ENCODE measurements around the gene HOXA5.

The HOXA5 gene

GRCh38 chr7:27172315-27172774 lies 28.9 kb upstream of the HOXA5 start:
- H3K4me3 ChIP-seq (ENCODE audit: low read depth, low read length) = no peak overlapping the region
- H3K27ac ChIP-seq = no peak overlapping the region
- H3K27me3 ChIP-seq (ENCODE audit: control insufficient read depth, insufficient read depth, low read length) = peaks cover 47% of the 10 kb centered on the region
- no peak overlapping the region for H2AFZ ChIP-seq
- no peak overlapping the region for H3K4me2 ChIP-seq (ENCODE audit: low read length)
- no peaks in the 10 kb centered on the region for H3K36me3 ChIP-seq (ENCODE audit: control insufficient read depth, insufficient read depth, low read length)
- no peak overlapping the region for H3K9ac ChIP-seq
- no peak for TF ChIP-seq CTCF (IDR thresholded peaks at IDR 0.05)
- H3K9me3 ChIP-seq (ENCODE audit: control insufficient read depth, low read length) = no peaks in the 10 kb centered on the region
- H3K79me2 ChIP-seq = no peaks in the 10 kb centered on the region
- H3K4me1 ChIP-seq = no peaks in the 10 kb centered on the region

DNA sequence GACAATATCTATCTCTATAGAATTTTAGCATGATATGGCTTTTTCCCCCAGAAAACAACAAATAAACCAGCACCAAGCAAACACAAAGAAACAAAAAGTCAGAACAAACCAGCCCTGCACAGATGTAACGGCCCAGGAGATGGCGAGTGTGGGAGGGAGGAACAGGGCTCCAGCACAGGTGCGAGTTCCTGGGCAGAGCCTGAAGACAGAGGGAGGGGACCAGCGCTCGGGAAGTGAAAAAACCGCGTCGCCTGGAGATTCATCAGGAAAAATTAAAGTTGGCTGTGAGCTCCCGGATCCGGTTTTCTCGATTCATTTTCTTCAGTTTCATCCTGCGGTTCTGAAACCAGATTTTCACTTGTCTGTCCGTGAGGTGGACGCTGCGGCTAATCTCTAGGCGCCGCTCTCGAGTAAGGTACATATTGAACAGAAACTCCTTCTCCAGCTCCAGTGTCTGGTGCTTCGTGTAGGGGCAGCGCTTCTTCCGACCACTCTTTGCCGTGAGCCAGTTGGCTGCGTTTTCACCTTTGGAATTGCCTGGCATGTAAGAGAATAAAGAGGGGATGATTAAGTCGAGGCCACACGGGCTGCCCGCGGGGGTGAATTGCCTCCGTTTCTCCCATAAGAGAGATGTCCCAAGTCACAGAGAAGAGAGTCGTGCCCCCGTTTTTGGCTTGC lies 28.3 kb upstream of the HOXA5 start:
- Histone ChIP-seq H3K9ac (no peak overlapping the region), H3K27me3 (ENCODE audit: control insufficient read depth, insufficient read depth, low read length) (peaks cover 45% of the 10 kb centered on the region), H3K4me1 (no peaks in the 10 kb centered on the region), H3K9me3 (ENCODE audit: control insufficient read depth, low read length) (no peaks in the 10 kb centered on the region), H3K36me3 (ENCODE audit: control insufficient read depth, insufficient read depth, low read length) (no peaks in the 10 kb centered on the region), H3K79me2 (no peaks in the 10 kb centered on the region), H2AFZ (no peak overlapping the region), H3K4me3 (ENCODE audit: low read depth, low read length) (no peak overlapping the region), H3K4me2 (ENCODE audit: low read length) (no peak overlapping the region), H3K27ac (no peak overlapping the region)
- TF ChIP-seq CTCF (IDR thresholded peaks at IDR 0.05) = no peak

DNA sequence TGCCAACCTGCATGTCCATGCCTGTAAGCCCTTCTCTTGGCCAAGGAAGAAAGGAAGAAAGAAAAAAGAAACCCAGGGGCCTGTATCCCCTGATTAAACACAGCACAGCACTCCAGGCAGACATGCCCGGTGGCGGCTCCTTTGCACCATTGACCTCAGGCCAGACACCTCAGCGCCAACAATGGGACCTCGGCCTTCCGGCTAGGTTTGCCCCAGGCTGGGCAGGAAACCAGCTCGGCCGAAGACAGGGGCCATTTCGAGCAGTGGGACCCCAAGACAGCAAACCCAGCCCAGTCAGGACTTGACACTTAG lies 27.8 kb upstream of the HOXA5 start:
- Histone ChIP-seq H3K4me1 (no peaks in the 10 kb centered on the region), H3K9ac (no peak overlapping the region)

GRCh38 chr7:27170426-27171324 lies 27.2 kb upstream of the HOXA5 start:
- no peak for TF ChIP-seq CTCF (IDR thresholded peaks at IDR 0.05)
- no peak overlapping the region for H3K27ac ChIP-seq
- H3K9ac ChIP-seq = no peak overlapping the region
- no peaks in the 10 kb centered on the region for H3K36me3 ChIP-seq (ENCODE audit: control insufficient read depth, insufficient read depth, low read length)
- H3K27me3 ChIP-seq (ENCODE audit: control insufficient read depth, insufficient read depth, low read length) = peaks cover 55% of the 10 kb centered on the region
- no peaks in the 10 kb centered on the region for H3K4me1 ChIP-seq
- H2AFZ ChIP-seq = no peak overlapping the region
- no peaks in the 10 kb centered on the region for H3K9me3 ChIP-seq (ENCODE audit: control insufficient read depth, low read length)
- H3K79me2 ChIP-seq = no peaks in the 10 kb centered on the region
- H3K4me3 ChIP-seq (ENCODE audit: low read depth, low read length) = no peak overlapping the region
- H3K4me2 ChIP-seq (ENCODE audit: low read length) = no peak overlapping the region

More for the DNA sequence above, 27.8 kb upstream of the HOXA5 start:
- Histone ChIP-seq H3K36me3 (ENCODE audit: control insufficient read depth, insufficient read depth, low read length) (no peaks in the 10 kb centered on the region), H3K27me3 (ENCODE audit: control insufficient read depth, insufficient read depth, low read length) (peaks cover 49% of the 10 kb centered on the region), H3K4me3 (ENCODE audit: low read depth, low read length) (no peak overlapping the region), H3K9me3 (ENCODE audit: control insufficient read depth, low read length) (no peaks in the 10 kb centered on the region), H2AFZ (no peak overlapping the region), H3K27ac (no peak overlapping the region), H3K79me2 (no peaks in the 10 kb centered on the region), H3K4me2 (ENCODE audit: low read length) (no peak overlapping the region)
- no peak for TF ChIP-seq CTCF (IDR thresholded peaks at IDR 0.05)

Measured in parathyroid adenoma (tissue), 2 donors.